ENCODE measurements around the gene ABHD8. TPM values are rescaled to one million over a fixed set of nuclear protein-coding genes. Genes with fewer than 3 reads are reported as not detected.

ABHD8 gene
- total RNA-seq, 1 experiment from 2014 or later, result 13.2 TPM

DNA sequence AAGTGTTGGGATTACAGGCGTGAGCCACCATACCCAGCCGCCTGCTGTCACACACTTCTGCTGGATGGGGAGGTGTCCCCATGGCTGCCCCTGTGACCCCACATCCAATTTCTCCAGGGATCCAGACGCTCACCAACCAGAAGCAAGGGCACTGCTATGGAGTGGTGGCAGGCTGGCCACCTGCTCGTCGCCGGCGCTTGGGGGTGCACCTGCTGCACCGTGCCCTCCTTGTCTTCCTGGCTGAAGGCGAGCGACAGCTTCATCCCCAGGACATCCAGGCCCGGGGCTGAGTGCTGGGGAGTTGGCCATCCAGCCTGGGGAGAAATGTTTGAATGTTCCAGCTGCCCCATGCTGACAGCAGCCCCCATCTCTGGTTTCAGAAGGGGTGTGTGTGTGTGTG, 17.0 kb downstream of the ABHD8 start:
- DNase-seq (ENCODE audit: low spot score), result no peak
- peaks cover 8% of the 10 kb centered on the region; the same call in 1 of the 2 replicates for H3K36me3 Mint-ChIP-seq
- no peak overlapping the region for H3K4me3 Mint-ChIP-seq
- ChIA-PET POLR2A (no interaction called here), CTCF (no interaction called here)
- H3K9me3 Mint-ChIP-seq, result no peaks in the 10 kb centered on the region
- H3K27ac Mint-ChIP-seq, result no peak overlapping the region
- peaks cover 3% of the 10 kb centered on the region for H3K27me3 Mint-ChIP-seq (ENCODE audit: low read depth)
- no peak for ATAC-seq
- H3K4me1 Mint-ChIP-seq, result peaks cover 3% of the 10 kb centered on the region; the same call in 1 of the 2 replicates
- no peak for TF ChIP-seq ZNF138 (CRISPR knock-in tag; conservative IDR thresholded peaks at IDR 0.05)
- TF ChIP-seq, protein P1, sequence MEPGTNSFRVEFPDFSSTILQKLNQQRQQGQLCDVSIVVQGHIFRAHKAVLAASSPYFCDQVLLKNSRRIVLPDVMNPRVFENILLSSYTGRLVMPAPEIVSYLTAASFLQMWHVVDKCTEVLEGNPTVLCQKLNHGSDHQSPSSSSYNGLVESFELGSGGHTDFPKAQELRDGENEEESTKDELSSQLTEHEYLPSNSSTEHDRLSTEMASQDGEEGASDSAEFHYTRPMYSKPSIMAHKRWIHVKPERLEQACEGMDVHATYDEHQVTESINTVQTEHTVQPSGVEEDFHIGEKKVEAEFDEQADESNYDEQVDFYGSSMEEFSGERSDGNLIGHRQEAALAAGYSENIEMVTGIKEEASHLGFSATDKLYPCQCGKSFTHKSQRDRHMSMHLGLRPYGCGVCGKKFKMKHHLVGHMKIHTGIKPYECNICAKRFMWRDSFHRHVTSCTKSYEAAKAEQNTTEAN (CRISPR knock-in tag; IDR thresholded peaks at IDR 0.05), result no peak
- TF ChIP-seq NR3C1 (CRISPR knock-in tag; conservative IDR thresholded peaks at IDR 0.05; ENCODE audit: low read depth), result no peak
- TF ChIP-seq JUN (CRISPR knock-in tag; IDR thresholded peaks at IDR 0.05), result no peak

DNA sequence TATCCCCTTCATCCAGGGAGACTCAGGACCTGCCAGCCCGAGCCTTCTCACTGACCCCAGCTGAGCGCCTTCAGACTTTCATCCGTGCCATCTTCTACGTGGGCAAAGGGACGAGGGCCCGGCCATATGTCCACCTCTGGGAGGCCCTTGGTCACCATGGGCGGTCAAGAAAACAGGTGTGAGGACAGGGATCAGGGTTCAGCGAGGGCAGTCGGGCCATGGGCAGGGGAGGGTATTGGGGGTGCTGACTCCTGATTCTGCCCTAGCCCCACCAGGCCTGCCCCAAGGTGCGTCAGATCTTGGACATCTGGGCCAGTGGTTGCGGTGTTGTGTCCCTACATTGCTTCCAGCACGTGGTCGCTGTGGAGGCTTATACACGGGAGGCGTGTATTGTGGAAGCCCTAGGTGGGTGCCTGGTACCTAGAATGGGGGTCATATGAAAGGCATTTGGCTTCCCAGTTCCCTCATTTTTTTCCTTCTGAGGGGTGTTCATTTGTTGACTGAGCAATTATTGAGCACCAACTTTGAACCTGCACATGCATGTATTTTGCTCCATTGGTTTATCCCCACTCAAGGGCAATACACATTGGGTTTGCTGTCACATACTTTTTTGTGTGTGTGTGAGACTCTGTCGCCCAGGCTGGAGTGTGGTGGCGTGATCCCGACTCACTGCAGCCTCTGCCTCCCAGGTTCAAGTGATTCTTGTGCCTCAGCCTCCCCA, 17.6 kb downstream of the ABHD8 start:
- H3K27ac Mint-ChIP-seq, result no peak overlapping the region
- H3K36me3 Mint-ChIP-seq, result peaks cover 8% of the 10 kb centered on the region; the same call in 1 of the 2 replicates
- TF ChIP-seq MXD4 (CRISPR knock-in tag; IDR thresholded peaks at IDR 0.05; ENCODE audit: borderline replicate concordance), result no peak
- TF ChIP-seq GTF2I (CRISPR knock-in tag; conservative IDR thresholded peaks at IDR 0.05), result no peak
- peaks cover 3% of the 10 kb centered on the region; the same call in 1 of the 2 replicates for H3K4me1 Mint-ChIP-seq
- POLR2A ChIA-PET, result no interaction called here
- no peak for ATAC-seq
- peaks cover 6% of the 10 kb centered on the region for H3K27me3 Mint-ChIP-seq (ENCODE audit: low read depth)
- H3K4me3 Mint-ChIP-seq, result no peak overlapping the region
- CTCF ChIA-PET, result interaction anchor here (5.3 kb wide), 1 partner anchor 25 kb away, joined by 29 read pairs; no protein-coding TSS in a partner anchor
- no peak for DNase-seq (ENCODE audit: low spot score)
- H3K9me3 Mint-ChIP-seq, result no peaks in the 10 kb centered on the region

DNA sequence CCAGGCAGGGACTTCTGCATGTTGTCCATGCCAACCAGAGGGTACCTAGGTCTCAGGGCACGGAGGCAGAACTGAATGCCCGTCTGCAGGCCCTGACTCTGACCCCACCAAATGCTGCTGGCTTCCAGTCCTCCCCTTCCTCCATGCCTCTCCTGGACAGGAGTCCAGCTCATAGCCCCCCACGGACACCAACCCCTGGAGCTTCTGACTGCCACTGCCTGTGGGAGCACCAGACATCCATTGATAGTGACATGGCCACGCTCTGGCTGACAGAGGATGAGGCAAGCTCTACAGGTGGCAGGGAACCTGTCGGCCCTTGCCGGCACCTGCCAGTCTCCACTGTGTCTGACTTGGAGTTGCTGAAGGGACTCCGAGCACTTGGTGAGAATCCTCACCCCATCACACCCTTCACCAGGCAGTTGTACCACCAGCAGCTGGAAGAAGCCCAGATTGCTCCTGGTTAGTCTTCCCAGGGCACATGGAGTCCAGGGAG, 19.7 kb downstream of the ABHD8 start:
- DNase-seq (ENCODE audit: low spot score) (no peak), ATAC-seq (no peak)
- CTCF ChIA-PET, result interaction anchor here (0.5 to 5.3 kb wide), 14 partner anchors 9 to 429 kb away, joined by 4 to 29 read pairs (median 8); partner anchors contain the start of genes BABAM1, MRPL34 and OCEL1
- Mint-ChIP-seq H3K9me3 (no peaks in the 10 kb centered on the region), H3K4me1 (peaks cover 3% of the 10 kb centered on the region; the same call in 1 of the 2 replicates), H3K27ac (no peak overlapping the region), H3K4me3 (no peak overlapping the region), H3K27me3 (ENCODE audit: low read depth) (peaks cover 6% of the 10 kb centered on the region), H3K36me3 (peaks cover 10% of the 10 kb centered on the region; the same call in 1 of the 2 replicates)
- no peak for TF ChIP-seq SP1 (CRISPR knock-in tag; conservative IDR thresholded peaks at IDR 0.05)
- TF ChIP-seq, protein P2, sequence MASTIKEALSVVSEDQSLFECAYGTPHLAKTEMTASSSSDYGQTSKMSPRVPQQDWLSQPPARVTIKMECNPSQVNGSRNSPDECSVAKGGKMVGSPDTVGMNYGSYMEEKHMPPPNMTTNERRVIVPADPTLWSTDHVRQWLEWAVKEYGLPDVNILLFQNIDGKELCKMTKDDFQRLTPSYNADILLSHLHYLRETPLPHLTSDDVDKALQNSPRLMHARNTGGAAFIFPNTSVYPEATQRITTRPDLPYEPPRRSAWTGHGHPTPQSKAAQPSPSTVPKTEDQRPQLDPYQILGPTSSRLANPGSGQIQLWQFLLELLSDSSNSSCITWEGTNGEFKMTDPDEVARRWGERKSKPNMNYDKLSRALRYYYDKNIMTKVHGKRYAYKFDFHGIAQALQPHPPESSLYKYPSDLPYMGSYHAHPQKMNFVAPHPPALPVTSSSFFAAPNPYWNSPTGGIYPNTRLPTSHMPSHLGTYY (CRISPR knock-in tag; IDR thresholded peaks at IDR 0.05), result no peak
- POLR2A ChIA-PET, result no interaction called here

DNA sequence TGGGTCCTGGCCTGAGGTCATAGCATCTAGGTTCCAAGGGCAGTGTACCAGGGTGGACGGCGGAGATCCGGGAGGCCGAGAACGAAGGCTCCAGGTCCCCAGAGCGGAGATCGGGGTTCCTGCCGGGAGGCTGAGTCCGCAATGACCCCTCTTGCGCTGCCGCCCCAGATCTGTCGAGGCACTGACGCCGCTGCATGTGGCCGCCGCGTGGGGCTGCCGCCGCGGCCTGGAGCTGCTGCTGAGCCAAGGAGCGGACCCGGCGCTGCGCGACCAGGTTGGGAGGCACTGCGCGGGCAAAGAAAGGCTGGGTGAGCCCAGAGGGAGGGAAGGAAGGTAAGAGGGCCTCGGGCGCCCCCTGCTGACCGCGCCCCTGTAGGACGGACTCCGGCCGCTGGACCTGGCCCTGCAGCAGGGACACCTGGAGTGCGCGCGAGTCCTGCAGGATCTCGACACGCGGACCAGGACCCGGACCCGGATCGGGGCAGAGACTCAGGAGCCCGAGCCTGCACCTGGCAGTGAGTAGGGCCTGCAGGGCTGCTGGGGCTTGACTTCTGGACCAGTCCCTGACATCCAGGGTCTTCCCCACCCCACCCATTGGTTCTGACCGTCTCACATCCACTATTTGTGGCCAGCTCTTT, 20.6 kb downstream of the ABHD8 start:
- Mint-ChIP-seq H3K4me1 (peaks cover 3% of the 10 kb centered on the region; the same call in 1 of the 2 replicates), H3K36me3 (peaks cover 12% of the 10 kb centered on the region), H3K27me3 (ENCODE audit: low read depth) (peaks cover 6% of the 10 kb centered on the region), H3K27ac (no peak overlapping the region), H3K9me3 (no peaks in the 10 kb centered on the region), H3K4me3 (peak overlapping the region; percentile 70)
- DNase-seq (ENCODE audit: low spot score) (peak; percentile 92), ATAC-seq (peak; percentile 91)
- CTCF ChIA-PET, result interaction anchor here (0.5 to 5.3 kb wide), 21 partner anchors 9 to 430 kb away, joined by 3 to 29 read pairs (median 5); partner anchors contain the start of genes BABAM1, OCEL1 and USE1
- POLR2A ChIA-PET, result interaction anchor here (1.5 to 2.7 kb wide), 3 partner anchors 15 to 56 kb away, joined by 4 to 13 read pairs (median 4); partner anchors contain the start of genes BABAM1 and OCEL1
- TF ChIP-seq RORB (CRISPR knock-in tag; IDR thresholded peaks at IDR 0.05), result no peak
- TF ChIP-seq TEAD1 (CRISPR knock-in tag; IDR thresholded peaks at IDR 0.05), result peak; percentile 95
- TF ChIP-seq GTF2I (CRISPR knock-in tag; conservative IDR thresholded peaks at IDR 0.05), result no peak
- peak; percentile 39; the same call in 1 of the 2 replicates for TF ChIP-seq ZNF423 (CRISPR knock-in tag; IDR thresholded peaks at IDR 0.05)
- peak; percentile 99 for TF ChIP-seq FOXP1 (CRISPR knock-in tag; IDR thresholded peaks at IDR 0.05; ENCODE audit: borderline replicate concordance)
- peak; percentile 95 for TF ChIP-seq RELA (CRISPR knock-in tag; IDR thresholded peaks at IDR 0.05; ENCODE audit: borderline replicate concordance)
- peak; percentile 84; the same call in 1 of the 2 replicates for TF ChIP-seq NR2C2 (CRISPR knock-in tag; IDR thresholded peaks at IDR 0.05)
- TF ChIP-seq, protein P3, sequence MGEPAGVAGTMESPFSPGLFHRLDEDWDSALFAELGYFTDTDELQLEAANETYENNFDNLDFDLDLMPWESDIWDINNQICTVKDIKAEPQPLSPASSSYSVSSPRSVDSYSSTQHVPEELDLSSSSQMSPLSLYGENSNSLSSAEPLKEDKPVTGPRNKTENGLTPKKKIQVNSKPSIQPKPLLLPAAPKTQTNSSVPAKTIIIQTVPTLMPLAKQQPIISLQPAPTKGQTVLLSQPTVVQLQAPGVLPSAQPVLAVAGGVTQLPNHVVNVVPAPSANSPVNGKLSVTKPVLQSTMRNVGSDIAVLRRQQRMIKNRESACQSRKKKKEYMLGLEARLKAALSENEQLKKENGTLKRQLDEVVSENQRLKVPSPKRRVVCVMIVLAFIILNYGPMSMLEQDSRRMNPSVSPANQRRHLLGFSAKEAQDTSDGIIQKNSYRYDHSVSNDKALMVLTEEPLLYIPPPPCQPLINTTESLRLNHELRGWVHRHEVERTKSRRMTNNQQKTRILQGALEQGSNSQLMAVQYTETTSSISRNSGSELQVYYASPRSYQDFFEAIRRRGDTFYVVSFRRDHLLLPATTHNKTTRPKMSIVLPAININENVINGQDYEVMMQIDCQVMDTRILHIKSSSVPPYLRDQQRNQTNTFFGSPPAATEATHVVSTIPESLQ (CRISPR knock-in tag; IDR thresholded peaks at IDR 0.05), result 0 out of 2 replicates have a peak, but pooled peaks have one; percentile 64
- TF ChIP-seq, protein P4, sequence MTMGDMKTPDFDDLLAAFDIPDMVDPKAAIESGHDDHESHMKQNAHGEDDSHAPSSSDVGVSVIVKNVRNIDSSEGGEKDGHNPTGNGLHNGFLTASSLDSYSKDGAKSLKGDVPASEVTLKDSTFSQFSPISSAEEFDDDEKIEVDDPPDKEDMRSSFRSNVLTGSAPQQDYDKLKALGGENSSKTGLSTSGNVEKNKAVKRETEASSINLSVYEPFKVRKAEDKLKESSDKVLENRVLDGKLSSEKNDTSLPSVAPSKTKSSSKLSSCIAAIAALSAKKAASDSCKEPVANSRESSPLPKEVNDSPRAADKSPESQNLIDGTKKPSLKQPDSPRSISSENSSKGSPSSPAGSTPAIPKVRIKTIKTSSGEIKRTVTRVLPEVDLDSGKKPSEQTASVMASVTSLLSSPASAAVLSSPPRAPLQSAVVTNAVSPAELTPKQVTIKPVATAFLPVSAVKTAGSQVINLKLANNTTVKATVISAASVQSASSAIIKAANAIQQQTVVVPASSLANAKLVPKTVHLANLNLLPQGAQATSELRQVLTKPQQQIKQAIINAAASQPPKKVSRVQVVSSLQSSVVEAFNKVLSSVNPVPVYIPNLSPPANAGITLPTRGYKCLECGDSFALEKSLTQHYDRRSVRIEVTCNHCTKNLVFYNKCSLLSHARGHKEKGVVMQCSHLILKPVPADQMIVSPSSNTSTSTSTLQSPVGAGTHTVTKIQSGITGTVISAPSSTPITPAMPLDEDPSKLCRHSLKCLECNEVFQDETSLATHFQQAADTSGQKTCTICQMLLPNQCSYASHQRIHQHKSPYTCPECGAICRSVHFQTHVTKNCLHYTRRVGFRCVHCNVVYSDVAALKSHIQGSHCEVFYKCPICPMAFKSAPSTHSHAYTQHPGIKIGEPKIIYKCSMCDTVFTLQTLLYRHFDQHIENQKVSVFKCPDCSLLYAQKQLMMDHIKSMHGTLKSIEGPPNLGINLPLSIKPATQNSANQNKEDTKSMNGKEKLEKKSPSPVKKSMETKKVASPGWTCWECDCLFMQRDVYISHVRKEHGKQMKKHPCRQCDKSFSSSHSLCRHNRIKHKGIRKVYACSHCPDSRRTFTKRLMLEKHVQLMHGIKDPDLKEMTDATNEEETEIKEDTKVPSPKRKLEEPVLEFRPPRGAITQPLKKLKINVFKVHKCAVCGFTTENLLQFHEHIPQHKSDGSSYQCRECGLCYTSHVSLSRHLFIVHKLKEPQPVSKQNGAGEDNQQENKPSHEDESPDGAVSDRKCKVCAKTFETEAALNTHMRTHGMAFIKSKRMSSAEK (CRISPR knock-in tag; IDR thresholded peaks at IDR 0.05; ENCODE audit: borderline replicate concordance), result no peak
- TF ChIP-seq, protein P5, sequence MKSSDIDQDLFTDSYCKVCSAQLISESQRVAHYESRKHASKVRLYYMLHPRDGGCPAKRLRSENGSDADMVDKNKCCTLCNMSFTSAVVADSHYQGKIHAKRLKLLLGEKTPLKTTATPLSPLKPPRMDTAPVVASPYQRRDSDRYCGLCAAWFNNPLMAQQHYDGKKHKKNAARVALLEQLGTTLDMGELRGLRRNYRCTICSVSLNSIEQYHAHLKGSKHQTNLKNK (CRISPR knock-in tag; IDR thresholded peaks at IDR 0.05), result no peak

All from WTC11 (cell line).